Measurements from ENCODE around the gene XRCC5.

XRCC5 gene

DNA sequence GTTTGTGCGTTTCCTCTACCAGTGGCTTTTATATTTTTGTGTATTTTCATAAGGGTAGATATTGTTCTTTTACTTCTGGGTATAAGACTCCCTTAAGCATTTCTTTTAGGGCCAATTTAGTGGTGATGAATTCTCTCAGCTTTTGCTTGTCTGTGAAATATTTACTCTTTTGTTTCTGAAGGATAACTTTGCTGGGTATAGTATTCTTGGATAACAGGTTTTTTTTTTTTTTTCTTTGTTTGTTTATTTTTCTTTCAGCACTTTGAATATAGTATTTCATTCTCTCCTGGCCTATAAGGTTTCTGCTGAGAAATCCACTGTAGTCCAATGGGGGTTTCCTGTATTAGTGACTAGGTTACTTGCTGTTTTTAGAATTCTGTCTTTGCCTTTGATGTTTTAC, 122.7 kb downstream of the XRCC5 start:
- no peak for TF ChIP-seq EZH2phosphoT487 (conservative IDR thresholded peaks at IDR 0.05; ENCODE audit: low read length)
- TF ChIP-seq, protein P1, sequence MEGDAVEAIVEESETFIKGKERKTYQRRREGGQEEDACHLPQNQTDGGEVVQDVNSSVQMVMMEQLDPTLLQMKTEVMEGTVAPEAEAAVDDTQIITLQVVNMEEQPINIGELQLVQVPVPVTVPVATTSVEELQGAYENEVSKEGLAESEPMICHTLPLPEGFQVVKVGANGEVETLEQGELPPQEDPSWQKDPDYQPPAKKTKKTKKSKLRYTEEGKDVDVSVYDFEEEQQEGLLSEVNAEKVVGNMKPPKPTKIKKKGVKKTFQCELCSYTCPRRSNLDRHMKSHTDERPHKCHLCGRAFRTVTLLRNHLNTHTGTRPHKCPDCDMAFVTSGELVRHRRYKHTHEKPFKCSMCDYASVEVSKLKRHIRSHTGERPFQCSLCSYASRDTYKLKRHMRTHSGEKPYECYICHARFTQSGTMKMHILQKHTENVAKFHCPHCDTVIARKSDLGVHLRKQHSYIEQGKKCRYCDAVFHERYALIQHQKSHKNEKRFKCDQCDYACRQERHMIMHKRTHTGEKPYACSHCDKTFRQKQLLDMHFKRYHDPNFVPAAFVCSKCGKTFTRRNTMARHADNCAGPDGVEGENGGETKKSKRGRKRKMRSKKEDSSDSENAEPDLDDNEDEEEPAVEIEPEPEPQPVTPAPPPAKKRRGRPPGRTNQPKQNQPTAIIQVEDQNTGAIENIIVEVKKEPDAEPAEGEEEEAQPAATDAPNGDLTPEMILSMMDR (IDR thresholded peaks at IDR 0.05; ENCODE audit: insufficient read depth, low read length, poor library complexity, severe bottlenecking), result no peak
- no peaks in the 10 kb centered on the region for H3K9me2 ChIP-seq (replicated peaks; ENCODE audit: insufficient read depth, low read length)
- H3K27me3 ChIP-seq (ENCODE audit: low read length), result no peaks in the 10 kb centered on the region
- no peaks in the 10 kb centered on the region for H4K20me1 ChIP-seq (ENCODE audit: low read depth, low read length)
- H3K9me3 ChIP-seq (ENCODE audit: insufficient read depth, low read length), result peaks cover 11% of the 10 kb centered on the region; the same call in 1 of the 2 replicates
- H3K27ac ChIP-seq (ENCODE audit: low read depth, low read length), result no peak overlapping the region
- peaks cover 8% of the 10 kb centered on the region; the same call in 1 of the 2 replicates for H3K36me3 ChIP-seq (ENCODE audit: low read length)
- H3K9ac ChIP-seq (ENCODE audit: low read length), result no peak overlapping the region
- no peaks in the 10 kb centered on the region for H3K79me2 ChIP-seq (ENCODE audit: insufficient read depth, low read length)
- H3K4me2 ChIP-seq (ENCODE audit: low read depth, low read length, poor library complexity, severe bottlenecking), result no peak overlapping the region
- 0 out of 2 replicates have a peak, but pooled peaks cover 3% of the 10 kb centered on the region for H3F3A ChIP-seq (ENCODE audit: insufficient read depth)
- H2AFZ ChIP-seq (ENCODE audit: low read depth, low read length, severe bottlenecking), result no peak overlapping the region
- H3K4me3 ChIP-seq (ENCODE audit: insufficient read depth, low read length, poor library complexity, severe bottlenecking), result no peak overlapping the region

DNA sequence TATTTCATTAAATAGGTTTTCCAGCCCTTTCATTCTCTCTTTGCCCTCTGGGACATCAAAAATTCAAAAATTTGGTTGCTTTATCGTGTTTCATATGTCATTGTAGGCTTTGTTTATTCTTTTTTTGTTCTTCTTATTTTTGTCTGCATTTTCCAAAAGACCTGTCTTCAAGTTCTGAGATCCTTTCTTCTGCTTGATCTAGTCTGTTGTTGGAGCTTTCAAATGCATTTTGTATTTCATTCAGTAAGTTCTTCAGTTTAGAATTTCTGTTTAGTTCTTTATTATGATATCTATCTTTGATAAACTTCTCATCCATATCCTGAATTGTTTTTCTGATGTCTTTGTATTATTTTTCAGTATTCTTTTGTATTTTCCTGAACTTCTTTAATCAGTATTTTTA, 123.6 kb downstream of the XRCC5 start:
- H3K9me2 ChIP-seq (replicated peaks; ENCODE audit: insufficient read depth, low read length), result no peaks in the 10 kb centered on the region
- H3F3A ChIP-seq (ENCODE audit: insufficient read depth), result 0 out of 2 replicates have a peak, but pooled peaks cover 3% of the 10 kb centered on the region
- H2AFZ ChIP-seq (ENCODE audit: low read depth, low read length, severe bottlenecking), result no peak overlapping the region
- H3K4me2 ChIP-seq (ENCODE audit: low read depth, low read length, poor library complexity, severe bottlenecking), result no peak overlapping the region
- no peak overlapping the region for H3K9ac ChIP-seq (ENCODE audit: low read length)
- H3K36me3 ChIP-seq (ENCODE audit: low read length), result peaks cover 8% of the 10 kb centered on the region; the same call in 1 of the 2 replicates
- peaks cover 11% of the 10 kb centered on the region; the same call in 1 of the 2 replicates for H3K9me3 ChIP-seq (ENCODE audit: insufficient read depth, low read length)
- H3K4me3 ChIP-seq (ENCODE audit: insufficient read depth, low read length, poor library complexity, severe bottlenecking), result no peak overlapping the region
- no peaks in the 10 kb centered on the region for H3K79me2 ChIP-seq (ENCODE audit: insufficient read depth, low read length)
- H3K27me3 ChIP-seq (ENCODE audit: low read length), result no peaks in the 10 kb centered on the region
- no peaks in the 10 kb centered on the region for H4K20me1 ChIP-seq (ENCODE audit: low read depth, low read length)
- TF ChIP-seq EZH2phosphoT487 (conservative IDR thresholded peaks at IDR 0.05; ENCODE audit: low read length), result no peak
- TF ChIP-seq, protein P1 (IDR thresholded peaks at IDR 0.05; ENCODE audit: insufficient read depth, low read length, poor library complexity, severe bottlenecking), result no peak
- H3K27ac ChIP-seq (ENCODE audit: low read depth, low read length), result no peak overlapping the region

DNA sequence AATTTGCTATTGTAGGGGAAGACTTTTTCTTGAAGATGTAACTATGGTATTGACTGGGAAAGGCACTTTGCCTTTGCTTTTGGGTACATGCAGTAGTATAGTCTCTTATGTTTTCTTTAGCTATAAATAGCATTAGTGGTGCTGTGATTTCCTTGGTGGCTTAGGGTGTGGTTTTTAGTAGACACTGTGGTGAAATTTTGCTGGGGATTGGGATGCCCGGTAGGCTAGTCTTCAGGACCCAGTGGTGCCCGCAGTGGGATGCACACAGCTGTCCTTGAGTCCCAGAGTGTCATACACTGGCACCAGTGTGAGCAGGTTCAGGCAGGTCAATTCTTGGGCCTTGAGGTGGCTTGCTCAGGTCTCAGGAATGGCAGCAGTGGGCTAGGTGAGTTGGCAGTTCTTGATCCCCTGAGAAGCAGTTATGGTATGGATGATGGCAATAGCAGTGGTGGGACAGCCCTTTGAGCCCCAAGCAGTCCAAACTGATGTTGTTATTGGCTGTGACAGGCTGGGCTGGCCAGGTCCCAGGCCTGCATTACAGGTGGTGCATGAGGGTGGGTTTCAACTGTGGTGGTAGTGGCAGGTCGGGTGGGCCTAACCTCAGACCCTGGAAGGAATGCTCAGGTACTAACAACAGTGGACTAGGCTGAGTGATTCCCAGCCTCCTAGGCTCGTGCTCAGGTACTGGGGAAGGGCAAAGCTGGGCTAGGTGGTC, 124.3 kb downstream of the XRCC5 start:
- Histone ChIP-seq H3K4me3 (ENCODE audit: insufficient read depth, low read length, poor library complexity, severe bottlenecking) (no peak overlapping the region), H3K9ac (ENCODE audit: low read length) (no peak overlapping the region), H2AFZ (ENCODE audit: low read depth, low read length, severe bottlenecking) (no peak overlapping the region), H3K36me3 (ENCODE audit: low read length) (peaks cover 8% of the 10 kb centered on the region; the same call in 1 of the 2 replicates), H3K79me2 (ENCODE audit: insufficient read depth, low read length) (no peaks in the 10 kb centered on the region), H4K20me1 (ENCODE audit: low read depth, low read length) (no peaks in the 10 kb centered on the region), H3K27ac (ENCODE audit: low read depth, low read length) (no peak overlapping the region), H3K9me3 (ENCODE audit: insufficient read depth, low read length) (peaks cover 11% of the 10 kb centered on the region; the same call in 1 of the 2 replicates), H3K4me2 (ENCODE audit: low read depth, low read length, poor library complexity, severe bottlenecking) (no peak overlapping the region), H3F3A (ENCODE audit: insufficient read depth) (0 out of 2 replicates have a peak, but pooled peaks cover 3% of the 10 kb centered on the region), H3K27me3 (ENCODE audit: low read length) (no peaks in the 10 kb centered on the region), H3K9me2 (replicated peaks; ENCODE audit: insufficient read depth, low read length) (no peaks in the 10 kb centered on the region)
- TF ChIP-seq EZH2phosphoT487 (conservative IDR thresholded peaks at IDR 0.05; ENCODE audit: low read length), result no peak
- TF ChIP-seq, protein P1 (IDR thresholded peaks at IDR 0.05; ENCODE audit: insufficient read depth, low read length, poor library complexity, severe bottlenecking), result no peak

All from SU-DHL-6 (cell line).